Measurements from ENCODE around the gene IKBKE.

The IKBKE gene

DNA sequence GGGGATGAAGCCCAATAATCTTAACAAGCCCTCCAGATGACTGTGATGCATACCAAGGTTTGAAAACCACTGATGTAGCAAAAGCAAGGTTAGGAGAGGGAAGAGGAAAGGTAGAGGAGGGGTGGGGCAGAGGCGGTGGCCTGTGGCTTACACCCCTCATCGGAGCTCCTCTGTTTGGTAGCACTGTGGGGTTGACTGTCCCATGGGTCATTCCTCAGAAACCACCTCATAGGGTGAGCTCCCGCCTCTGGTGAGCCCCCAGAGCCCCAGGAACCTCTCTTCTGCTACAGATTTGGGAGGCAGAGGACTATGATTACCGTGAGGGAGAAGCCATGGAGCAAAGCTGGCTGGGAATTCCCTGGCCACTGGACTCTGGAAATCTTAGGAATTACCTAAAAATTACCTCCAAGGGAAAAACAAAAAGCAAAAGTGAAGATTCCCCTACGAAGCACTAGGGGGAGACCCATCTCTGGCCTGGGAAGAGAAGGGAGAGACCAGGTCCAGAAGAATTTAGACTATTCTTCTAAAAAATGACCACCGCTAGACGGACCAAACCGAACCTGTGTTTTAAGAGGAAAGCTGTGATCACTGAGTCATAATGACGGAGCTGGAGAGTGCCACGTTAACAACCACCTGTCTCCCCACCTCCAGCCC lies 35.6 kb downstream of the IKBKE start:
- Histone ChIP-seq H3K27ac (ENCODE audit: low read depth, low read length, severe bottlenecking) (no peak overlapping the region), H3K9me3 (ENCODE audit: control insufficient read depth, low read length) (no peaks in the 10 kb centered on the region), H3K36me3 (ENCODE audit: control insufficient read depth, insufficient read depth, low read length) (no peaks in the 10 kb centered on the region), H3K4me3 (ENCODE audit: extremely low read depth, insufficient read depth, low read length, poor library complexity, severe bottlenecking) (no peak overlapping the region), H3K4me1 (ENCODE audit: control insufficient read depth, insufficient read depth, low read length, poor library complexity, severe bottlenecking) (peaks cover 32% of the 10 kb centered on the region)
- WGBS, 2 experiments (ENCODE audit: insufficient coverage in 2 of 2) = 20 to 56% methylated on average over 3 to 8 of the region's 10 CpGs

DNA sequence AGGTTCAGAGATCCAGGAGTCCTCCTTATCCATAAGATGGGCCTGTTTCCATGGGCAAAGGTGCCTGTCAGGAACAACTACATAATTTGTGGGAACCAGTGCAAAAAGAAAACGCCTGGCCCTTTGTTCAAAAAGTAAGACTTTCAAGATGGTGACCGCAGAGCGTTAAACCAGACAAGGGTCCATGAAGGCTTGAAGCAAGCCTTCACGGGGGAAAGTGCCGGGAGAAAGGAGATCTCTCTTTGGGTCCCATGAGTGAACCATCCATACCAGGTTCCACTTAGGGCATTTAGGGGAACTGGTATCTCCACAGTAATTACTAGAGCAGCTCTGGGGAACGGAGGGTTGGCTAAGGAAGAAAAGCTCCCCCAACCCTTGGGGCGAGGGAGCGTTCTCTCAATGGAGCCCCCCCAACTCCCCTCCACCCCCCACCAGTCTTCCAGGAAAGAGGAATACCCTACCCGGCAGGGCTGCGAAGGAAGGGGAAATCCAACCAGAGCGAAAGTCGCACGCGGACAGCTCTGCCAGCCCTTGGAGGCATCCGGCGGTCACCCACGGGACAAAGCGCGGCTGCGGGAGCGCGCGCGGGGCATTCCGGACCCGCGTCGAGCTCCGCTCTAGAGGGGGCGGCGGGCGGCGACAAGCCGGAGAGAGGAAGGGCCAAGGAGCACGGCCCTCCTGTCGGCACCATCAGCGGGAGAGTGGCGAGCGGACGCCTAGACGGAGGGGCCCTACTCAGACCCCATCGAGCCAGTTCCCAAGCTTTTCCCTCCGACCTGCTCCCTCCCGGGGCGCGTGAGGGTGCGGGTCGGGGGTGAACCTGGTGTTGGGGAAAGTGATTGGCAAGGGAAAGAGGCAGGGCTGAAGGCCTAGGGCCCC lies 36.4 kb downstream of the IKBKE start:
- H3K4me3 ChIP-seq (ENCODE audit: extremely low read depth, insufficient read depth, low read length, poor library complexity, severe bottlenecking) = peak overlapping the region; percentile 38
- no peak overlapping the region for H3K27ac ChIP-seq (ENCODE audit: low read depth, low read length, severe bottlenecking)
- WGBS, 2 experiments (ENCODE audit: insufficient coverage in 2 of 2) = 17% methylated on average over 40 to 41 of the region's 48 CpGs
- no peaks in the 10 kb centered on the region for H3K36me3 ChIP-seq (ENCODE audit: control insufficient read depth, insufficient read depth, low read length)
- H3K4me1 ChIP-seq (ENCODE audit: control insufficient read depth, insufficient read depth, low read length, poor library complexity, severe bottlenecking) = peaks cover 25% of the 10 kb centered on the region
- no peaks in the 10 kb centered on the region for H3K9me3 ChIP-seq (ENCODE audit: control insufficient read depth, low read length)

DNA sequence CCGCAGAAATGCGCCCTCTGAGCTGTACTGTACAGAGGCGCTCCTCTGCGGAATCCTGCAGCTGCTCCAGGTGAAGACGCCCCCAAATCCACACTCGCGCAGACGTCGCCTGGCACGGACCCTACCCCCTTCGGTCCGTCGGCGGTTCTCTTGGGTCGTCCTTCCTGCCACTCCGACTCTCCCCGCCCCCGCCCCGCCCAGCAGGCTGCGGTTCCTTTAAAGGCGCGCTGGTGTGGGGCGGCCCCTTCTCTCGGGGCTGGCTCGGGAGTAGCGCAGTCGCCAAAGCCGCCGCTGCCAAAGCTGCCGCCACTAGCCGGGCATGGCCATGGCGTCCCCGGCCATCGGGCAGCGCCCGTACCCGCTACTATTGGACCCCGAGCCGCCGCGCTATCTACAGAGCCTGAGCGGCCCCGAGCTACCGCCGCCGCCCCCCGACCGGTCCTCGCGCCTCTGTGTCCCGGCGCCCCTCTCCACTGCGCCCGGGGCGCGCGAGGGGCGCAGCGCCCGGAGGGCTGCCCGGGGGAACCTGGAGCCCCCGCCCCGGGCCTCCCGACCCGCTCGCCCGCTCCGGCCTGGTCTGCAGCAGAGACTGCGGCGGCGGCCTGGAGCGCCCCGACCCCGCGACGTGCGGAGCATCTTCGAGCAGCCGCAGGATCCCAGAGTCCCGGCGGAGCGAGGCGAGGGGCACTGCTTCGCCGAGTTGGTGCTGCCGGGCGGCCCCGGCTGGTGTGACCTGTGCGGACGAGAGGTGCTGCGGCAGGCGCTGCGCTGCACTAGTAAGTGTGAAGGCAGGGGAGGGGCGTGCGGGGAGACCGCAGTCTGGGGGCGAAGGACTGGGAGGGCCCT lies 37.2 kb downstream of the IKBKE start, which contains the start of gene RASSF5:
RASSF5 (plus strand) TSS at position 248 of the 846 bp plus-strand sequence; CDS start at position 320, 72 bp downstream.
- peak within 1 kb of the TSS; percentile 38 for H3K4me3 ChIP-seq (ENCODE audit: extremely low read depth, insufficient read depth, low read length, poor library complexity, severe bottlenecking)
- no peak within 1 kb of the TSS for H3K27ac ChIP-seq (ENCODE audit: low read depth, low read length, severe bottlenecking)
- no peaks in the 10 kb centered on the region for H3K36me3 ChIP-seq (ENCODE audit: control insufficient read depth, insufficient read depth, low read length)
- 2% methylated on average over 52 to 78 of the region's 97 CpGs for WGBS, 2 experiments (ENCODE audit: insufficient coverage in 2 of 2)
- peaks cover 27% of the 10 kb centered on the region for H3K4me1 ChIP-seq (ENCODE audit: control insufficient read depth, insufficient read depth, low read length, poor library complexity, severe bottlenecking)
- H3K9me3 ChIP-seq (ENCODE audit: control insufficient read depth, low read length) = no peaks in the 10 kb centered on the region

GRCh38 chr1:206508130-206508889 lies 38.0 kb downstream of the IKBKE start:
- H3K4me3 ChIP-seq (ENCODE audit: extremely low read depth, insufficient read depth, low read length, poor library complexity, severe bottlenecking) = peak overlapping the region; percentile 38
- no peak overlapping the region for H3K27ac ChIP-seq (ENCODE audit: low read depth, low read length, severe bottlenecking)
- no peaks in the 10 kb centered on the region for H3K9me3 ChIP-seq (ENCODE audit: control insufficient read depth, low read length)
- WGBS, 2 experiments (ENCODE audit: insufficient coverage in 2 of 2) = 56 to 58% methylated on average over 6 to 9 of the region's 15 CpGs
- H3K4me1 ChIP-seq (ENCODE audit: control insufficient read depth, insufficient read depth, low read length, poor library complexity, severe bottlenecking) = peaks cover 26% of the 10 kb centered on the region
- H3K36me3 ChIP-seq (ENCODE audit: control insufficient read depth, insufficient read depth, low read length) = no peaks in the 10 kb centered on the region

- Histone ChIP-seq H3K4me3 (ENCODE audit: extremely low read depth, insufficient read depth, low read length, poor library complexity, severe bottlenecking) (no peak overlapping the region), H3K9me3 (ENCODE audit: control insufficient read depth, low read length) (no peaks in the 10 kb centered on the region), H3K27ac (ENCODE audit: low read depth, low read length, severe bottlenecking) (no peak overlapping the region), H3K36me3 (ENCODE audit: control insufficient read depth, insufficient read depth, low read length) (no peaks in the 10 kb centered on the region), H3K4me1 (ENCODE audit: control insufficient read depth, insufficient read depth, low read length, poor library complexity, severe bottlenecking) (peaks cover 32% of the 10 kb centered on the region)
- WGBS, 2 experiments (ENCODE audit: insufficient coverage in 2 of 2) = 85 to 90% methylated on average over 2 to 4 of the region's 6 CpGs
These were observed 38.7 kb downstream of the IKBKE start for GRCh38 chr1:206508956-206509355.

GRCh38 chr1:206509612-206510257 lies 39.5 kb downstream of the IKBKE start:
- no peaks in the 10 kb centered on the region for H3K9me3 ChIP-seq (ENCODE audit: control insufficient read depth, low read length)
- peaks cover 31% of the 10 kb centered on the region for H3K4me1 ChIP-seq (ENCODE audit: control insufficient read depth, insufficient read depth, low read length, poor library complexity, severe bottlenecking)
- H3K4me3 ChIP-seq (ENCODE audit: extremely low read depth, insufficient read depth, low read length, poor library complexity, severe bottlenecking) = no peak overlapping the region
- H3K27ac ChIP-seq (ENCODE audit: low read depth, low read length, severe bottlenecking) = no peak overlapping the region
- H3K36me3 ChIP-seq (ENCODE audit: control insufficient read depth, insufficient read depth, low read length) = no peaks in the 10 kb centered on the region
- 74 to 83% methylated on average over 6 to 10 of the region's 12 CpGs for WGBS, 2 experiments (ENCODE audit: insufficient coverage in 2 of 2)

- H3K36me3 ChIP-seq (ENCODE audit: control insufficient read depth, insufficient read depth, low read length) = no peaks in the 10 kb centered on the region
These were observed 40.1 kb downstream of the IKBKE start for GRCh38 chr1:206510371-206510770.

GRCh38 chr1:206511362-206512057 lies 41.2 kb downstream of the IKBKE start:
- Histone ChIP-seq H3K27ac (ENCODE audit: low read depth, low read length, severe bottlenecking) (no peak overlapping the region), H3K36me3 (ENCODE audit: control insufficient read depth, insufficient read depth, low read length) (no peaks in the 10 kb centered on the region)
- 73 to 79% methylated on average over 11 to 14 of the region's 14 CpGs for WGBS, 2 experiments (ENCODE audit: insufficient coverage in 2 of 2)

More at GRCh38 chr1:206510371-206510770, 40.1 kb downstream of the IKBKE start:
- Histone ChIP-seq H3K9me3 (ENCODE audit: control insufficient read depth, low read length) (no peaks in the 10 kb centered on the region), H3K27ac (ENCODE audit: low read depth, low read length, severe bottlenecking) (no peak overlapping the region), H3K4me1 (ENCODE audit: control insufficient read depth, insufficient read depth, low read length, poor library complexity, severe bottlenecking) (peaks cover 31% of the 10 kb centered on the region), H3K4me3 (ENCODE audit: extremely low read depth, insufficient read depth, low read length, poor library complexity, severe bottlenecking) (no peak overlapping the region)
- WGBS, 2 experiments (ENCODE audit: insufficient coverage in 2 of 2) = 95 to 100% methylated on average over 1 to 3 of the region's 5 CpGs

GRCh38 chr1:206512058-206512850 lies 42.0 kb downstream of the IKBKE start:
- no peak overlapping the region for H3K4me3 ChIP-seq (ENCODE audit: extremely low read depth, insufficient read depth, low read length, poor library complexity, severe bottlenecking)
- 72 to 80% methylated on average over 4 of the region's 14 CpGs for WGBS, 2 experiments (ENCODE audit: insufficient coverage in 2 of 2)

More at GRCh38 chr1:206511362-206512057, 41.2 kb downstream of the IKBKE start:
- Histone ChIP-seq H3K9me3 (ENCODE audit: control insufficient read depth, low read length) (no peaks in the 10 kb centered on the region), H3K4me1 (ENCODE audit: control insufficient read depth, insufficient read depth, low read length, poor library complexity, severe bottlenecking) (peaks cover 31% of the 10 kb centered on the region), H3K4me3 (ENCODE audit: extremely low read depth, insufficient read depth, low read length, poor library complexity, severe bottlenecking) (no peak overlapping the region)

More at GRCh38 chr1:206512058-206512850, 42.0 kb downstream of the IKBKE start:
- Histone ChIP-seq H3K9me3 (ENCODE audit: control insufficient read depth, low read length) (no peaks in the 10 kb centered on the region), H3K36me3 (ENCODE audit: control insufficient read depth, insufficient read depth, low read length) (no peaks in the 10 kb centered on the region), H3K4me1 (ENCODE audit: control insufficient read depth, insufficient read depth, low read length, poor library complexity, severe bottlenecking) (peaks cover 31% of the 10 kb centered on the region), H3K27ac (ENCODE audit: low read depth, low read length, severe bottlenecking) (no peak overlapping the region)
